ENCODE measurements around the gene NDUFV3. TPM values are rescaled to one million over a fixed set of nuclear protein-coding genes. Genes with fewer than 3 reads are reported as not detected.
"Not testable (repeated sequence)": the region's sequence is repeated elsewhere in the genome, so short reads cannot be mapped to it uniquely, and the experiment has no call there.

NDUFV3 gene
- total RNA-seq, 1 donor from 2014 or later, result 28.8 TPM

DNA sequence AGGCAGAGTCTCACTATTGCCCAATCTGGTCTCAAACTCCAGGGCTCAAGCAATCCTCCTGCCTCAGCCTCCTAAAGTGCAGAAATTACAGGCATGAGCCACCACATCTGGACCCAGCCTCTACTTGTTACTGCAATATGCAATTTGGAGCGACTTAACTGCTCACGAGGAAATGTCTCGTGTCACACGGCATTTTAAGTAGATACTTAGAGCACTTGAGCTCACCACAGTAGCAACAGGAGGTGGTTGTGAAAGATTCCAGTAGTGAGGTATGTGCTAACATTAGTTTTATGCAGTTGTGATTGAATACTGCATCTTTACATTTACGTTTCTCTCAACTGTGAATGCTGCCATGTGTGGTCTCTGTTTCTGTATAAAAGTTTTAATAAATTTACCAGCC lies 5.8 kb upstream of the NDUFV3 start:
- no peak for DNase-seq (ENCODE audit: low read depth in 2 of 2)

GRCh38 chr21:42892582-42892930 lies 553 bp upstream of the NDUFV3 start:
- DNase-seq (ENCODE audit: low read depth in 2 of 2), result no peak

- no peak for DNase-seq (ENCODE audit: low read depth in 2 of 2)
These were observed 7.3 kb downstream of the NDUFV3 start for GRCh38 chr21:42900446-42900845.

- no peak for DNase-seq (ENCODE audit: low read depth in 2 of 2)
These were observed 10.7 kb downstream of the NDUFV3 start for GRCh38 chr21:42903817-42904216.

GRCh38 chr21:42905195-42905594 lies 12.1 kb downstream of the NDUFV3 start:
- no peak for DNase-seq (ENCODE audit: low read depth in 2 of 2)

DNA sequence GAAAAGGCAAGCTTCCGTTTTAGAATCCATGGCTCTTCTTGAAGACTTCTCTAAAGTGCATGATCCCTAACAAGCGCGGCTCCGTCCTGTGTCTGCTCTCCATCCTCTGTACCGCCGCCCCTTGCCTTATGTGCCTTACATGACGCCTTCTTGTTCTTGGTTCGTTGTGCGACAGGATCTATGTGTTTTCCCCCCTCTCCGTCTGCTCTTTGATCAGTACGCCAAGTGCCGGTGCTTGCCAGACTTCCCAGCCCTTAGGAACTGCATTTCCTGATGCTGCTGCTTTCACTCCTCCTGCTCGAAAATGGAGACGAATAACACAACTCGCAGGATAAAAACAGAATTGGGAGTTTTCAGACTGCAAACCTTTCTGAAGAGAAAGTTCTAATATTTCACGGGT lies 13.1 kb downstream of the NDUFV3 start:
- DNase-seq (ENCODE audit: low read depth in 2 of 2), result no peak

DNA sequence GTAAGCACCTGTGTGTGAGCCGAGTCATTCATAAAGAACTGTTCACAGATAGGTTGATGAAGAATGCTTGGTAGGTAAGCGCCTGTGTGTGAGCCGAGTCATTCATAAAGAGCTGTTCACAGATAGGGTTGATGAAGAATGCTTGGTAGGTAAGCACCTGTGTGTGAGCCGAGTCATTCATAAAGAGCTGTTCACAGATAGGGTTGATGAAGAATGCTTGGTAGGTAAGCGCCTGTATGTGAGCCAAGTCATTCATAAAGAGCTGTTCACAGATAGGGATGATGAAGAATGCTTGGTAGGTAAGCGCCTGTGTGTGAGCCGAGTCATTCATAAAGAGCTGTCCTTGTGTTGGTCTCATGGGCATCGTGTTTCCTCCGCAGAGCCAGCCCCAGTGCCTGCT lies 15.4 kb downstream of the NDUFV3 start:
- not testable (repeated sequence) for DNase-seq (ENCODE audit: low read depth in 2 of 2)

GRCh38 chr21:42911920-42912319 lies 18.8 kb downstream of the NDUFV3 start:
- not testable (repeated sequence) for DNase-seq (ENCODE audit: low read depth in 2 of 2)

- no peak for DNase-seq (ENCODE audit: low read depth in 2 of 2)
These were observed 20.4 kb downstream of the NDUFV3 start for GRCh38 chr21:42913476-42913875.

DNA sequence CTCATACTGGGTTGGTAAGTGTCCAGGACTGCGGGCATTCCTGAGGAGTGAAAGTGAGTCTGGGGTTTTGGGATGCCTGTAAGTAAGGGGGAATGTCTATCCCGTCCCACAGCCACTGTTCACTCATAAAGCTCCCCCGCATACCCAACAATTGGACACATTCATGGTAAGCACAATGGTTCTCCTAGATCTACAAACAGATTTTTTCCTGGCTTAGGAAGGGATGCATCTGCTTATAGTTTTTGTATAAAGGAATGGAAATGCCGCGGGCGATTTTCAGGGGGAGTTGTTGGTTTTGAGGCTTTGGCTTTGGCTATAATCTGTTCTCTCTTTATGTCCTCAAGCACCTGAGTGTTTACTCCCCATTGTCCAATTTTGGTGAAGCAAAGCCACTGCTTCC lies 25.2 kb downstream of the NDUFV3 start:
- DNase-seq (ENCODE audit: low read depth in 2 of 2), result no peak

GRCh38 chr21:42921927-42922326 lies 28.8 kb downstream of the NDUFV3 start:
- no peak for DNase-seq (ENCODE audit: low read depth in 2 of 2)

DNA sequence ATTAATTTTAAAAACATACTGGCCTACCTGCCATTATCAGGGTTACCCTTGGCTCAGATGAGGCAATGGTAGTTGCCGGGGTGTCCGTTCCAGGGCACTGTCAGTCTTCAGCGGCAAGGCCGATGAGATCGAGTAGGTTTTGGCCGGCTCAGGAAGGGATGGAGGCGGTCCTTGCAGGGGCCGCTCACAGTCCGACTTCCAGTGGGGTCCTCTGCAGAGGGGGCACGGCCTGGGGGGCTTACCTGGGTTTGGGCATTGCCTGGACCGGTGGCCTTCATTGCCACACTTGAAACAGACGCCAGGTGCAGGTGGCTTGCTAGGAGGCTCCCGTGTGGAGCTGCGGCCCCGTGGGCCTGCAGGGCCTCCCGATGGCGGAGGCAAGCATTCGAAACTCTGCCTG lies 29.8 kb downstream of the NDUFV3 start:
- no peak for DNase-seq (ENCODE audit: low read depth in 2 of 2)

DNA sequence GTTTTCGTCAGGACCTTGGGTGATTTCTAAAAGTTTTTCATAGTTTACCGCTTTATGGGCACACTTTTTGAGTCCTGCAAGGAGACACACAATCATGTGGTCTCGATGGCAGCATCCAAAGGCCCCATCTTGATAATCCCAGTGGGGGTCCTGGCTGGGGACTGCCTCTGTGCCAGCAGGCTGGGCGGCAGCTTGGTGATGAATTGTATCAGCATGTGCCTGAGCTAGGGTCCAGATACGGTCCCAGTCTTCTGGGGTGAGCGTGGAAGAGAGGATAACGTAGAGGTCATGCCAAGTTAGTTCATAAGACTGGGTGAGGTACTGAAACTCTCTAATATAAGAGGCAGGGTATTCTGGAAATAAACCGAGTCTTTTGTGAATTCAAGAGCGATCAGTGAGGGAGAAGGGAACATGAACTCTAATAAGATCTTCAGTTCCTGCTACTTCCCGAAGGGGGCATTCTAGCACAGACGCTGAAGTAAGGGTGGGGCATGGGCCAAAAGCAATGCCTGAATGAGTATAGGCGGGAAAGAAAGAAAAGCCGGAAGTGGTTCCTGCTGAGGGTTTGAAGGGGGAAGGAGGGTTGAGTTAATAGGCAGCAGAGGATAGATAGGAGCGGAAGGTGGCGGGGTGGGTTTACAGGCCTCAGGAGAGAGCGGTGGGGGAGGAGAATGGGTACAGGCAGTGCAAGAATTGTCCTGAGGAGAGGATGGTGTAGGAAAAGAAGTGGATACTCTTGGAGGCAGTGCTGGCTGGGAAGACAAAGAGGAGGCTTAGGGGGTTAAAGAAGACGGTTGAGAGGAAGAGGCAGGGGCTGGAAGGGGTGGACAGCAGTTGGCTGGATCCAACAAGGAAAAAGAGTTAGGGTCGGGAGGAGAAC lies 30.7 kb downstream of the NDUFV3 start:
- DNase-seq (ENCODE audit: low read depth in 2 of 2), result peak; percentile 81

- no peak for DNase-seq (ENCODE audit: low read depth in 2 of 2)
These were observed 31.3 kb downstream of the NDUFV3 start for GRCh38 chr21:42924433-42924751.

DNA sequence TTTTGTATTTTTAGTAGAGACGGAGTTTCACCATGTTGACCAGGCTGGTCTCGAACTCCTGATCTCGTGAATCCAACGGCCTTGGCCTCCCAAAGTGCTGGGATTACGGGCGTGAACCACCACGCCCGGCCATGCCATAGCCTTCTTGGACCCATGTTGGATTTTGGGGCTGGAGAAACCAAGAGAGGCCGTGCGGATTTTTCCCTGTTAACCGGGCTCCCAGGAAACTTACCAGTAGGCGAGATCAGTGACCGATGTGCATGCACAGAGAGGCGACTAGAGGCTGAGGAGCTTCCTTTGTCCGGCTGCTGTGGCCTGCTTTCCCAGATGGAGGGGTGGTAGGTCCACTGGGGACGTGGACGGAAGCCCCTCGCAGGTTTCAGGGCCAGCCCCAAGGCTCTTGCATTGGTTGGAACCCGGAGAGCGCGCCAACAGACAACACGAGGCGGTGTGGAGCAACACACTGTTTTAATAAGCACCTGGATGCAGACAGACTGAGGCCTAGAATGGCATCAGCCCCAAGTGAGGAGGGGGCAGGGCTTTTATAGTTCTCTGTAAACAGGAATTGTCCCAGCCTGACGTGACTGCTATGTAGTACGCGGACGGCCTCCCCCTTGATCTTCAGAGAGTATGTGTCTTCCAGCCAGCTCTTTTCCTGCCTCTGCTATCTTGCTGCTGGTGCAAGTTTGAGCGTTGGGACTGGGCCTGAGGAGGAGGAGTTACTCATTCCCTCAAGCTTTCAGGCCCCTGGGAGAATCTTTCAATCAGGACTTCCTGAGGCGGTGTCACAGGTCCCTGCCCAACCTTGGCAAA lies 32.2 kb downstream of the NDUFV3 start, which contains the start of gene ERVH48-1:
Gene ERVH48-1, minus strand, starts transcription at position 517 of the 813 bp plus-strand sequence. CDS start 6,624 bp downstream, outside the sequence.
- peak in 1 of 2 donors; percentile 18 for DNase-seq (ENCODE audit: low read depth in 2 of 2)

GRCh38 chr21:42927474-42928200 lies 34.5 kb downstream of the NDUFV3 start:
- not testable (repeated sequence) for DNase-seq (ENCODE audit: low read depth in 2 of 2)

- no peak for DNase-seq (ENCODE audit: low read depth in 2 of 2)
These were observed 36.9 kb downstream of the NDUFV3 start for GRCh38 chr21:42929969-42930368.

GRCh38 chr21:42931560-42932235 lies 38.6 kb downstream of the NDUFV3 start:
- DNase-seq (ENCODE audit: low read depth in 2 of 2), result no peak

GRCh38 chr21:42932378-42933136 lies 39.4 kb downstream of the NDUFV3 start:
- not testable (repeated sequence) for DNase-seq (ENCODE audit: low read depth in 2 of 2)

GRCh38 chr21:42933137-42933970 lies 40.2 kb downstream of the NDUFV3 start:
- not testable (repeated sequence) for DNase-seq (ENCODE audit: low read depth in 2 of 2)
